Left colon (tissue), 2 donors: ENCODE measurements around the gene GAS2L2. TPM values are rescaled to one million over a fixed set of nuclear protein-coding genes. Genes with fewer than 3 reads are reported as not detected.
A peak's percentile ranks its signal among the peaks of the same experiment; 100 is the strongest.
"Not testable (repeated sequence)": the region's sequence is repeated elsewhere in the genome, so short reads cannot be mapped to it uniquely, and the experiment has no call there.

Source experiments
- ATAC-seq: fragments of 200-7000 bp; cut with Tn5 transposase; one replicate; pipeline ENCODE4 v1.9.1; 2020; ENCODE audit warnings: mild to moderate bottlenecking, moderate library complexity
- DNase-seq, 2 donors: peaks; one replicate each; pipeline ENCODE4 v3.0.0-alpha.2; 2020
- intact Hi-C, 2 donors: fragments of 100-400 bp; cut with DNase I in 1 of 2; cut with micrococcal nuclease in 1 of 2; formaldehyde crosslinking; loops; one replicate each; pipeline versions ENCODE4 v1.11.2 to v1.14.0; 2022; cut with DNase I, micrococcal nuclease
- total RNA-seq, 2 donors: library from RNA; stranded (reverse); fragmentation: NEBNext Ultra II Directional; extraction: Animal tissue kit (Norgen Biotek cat#: 25700); gene quantifications; one replicate each; pipeline ENCODE4 v1.2.1, GENCODE V29; 2021
- donor health status: DM: no; HTN: no; CAD: no.
- donor health status: DM: yes; HTN: yes; CAD: no.

GAS2L2 gene
- total RNA-seq, 2 donors from 2014 or later: 0.08 TPM; not detected in 1

DNA sequence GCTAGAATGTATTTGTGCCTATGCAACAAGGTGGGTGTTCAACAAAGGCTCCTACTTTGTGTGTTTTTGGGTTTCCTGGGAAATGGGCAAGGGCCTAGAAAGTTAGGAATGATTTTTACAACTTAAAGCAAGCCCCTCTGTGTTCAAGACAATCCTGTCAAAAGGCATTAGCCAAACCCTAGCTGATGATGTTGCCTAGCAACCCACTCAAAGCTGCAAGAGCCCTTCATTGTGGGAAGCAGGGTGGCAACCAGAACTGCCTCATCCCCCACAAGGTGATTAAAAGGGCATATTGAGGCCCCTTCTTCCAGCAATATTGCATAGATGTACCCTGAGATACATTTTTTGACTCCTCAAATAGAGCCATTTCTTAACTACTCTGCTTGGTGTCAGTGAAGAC is 37.6 kb downstream of the GAS2L2 start:
- ATAC-seq (no peak), DNase-seq (no peak)
- intact Hi-C loops: no loop called here

GRCh38 chr17:35714988-35715387 is 38.1 kb downstream of the GAS2L2 start:
- no peak for DNase-seq
- intact Hi-C loops: no loop called here
- ATAC-seq: no peak

DNA sequence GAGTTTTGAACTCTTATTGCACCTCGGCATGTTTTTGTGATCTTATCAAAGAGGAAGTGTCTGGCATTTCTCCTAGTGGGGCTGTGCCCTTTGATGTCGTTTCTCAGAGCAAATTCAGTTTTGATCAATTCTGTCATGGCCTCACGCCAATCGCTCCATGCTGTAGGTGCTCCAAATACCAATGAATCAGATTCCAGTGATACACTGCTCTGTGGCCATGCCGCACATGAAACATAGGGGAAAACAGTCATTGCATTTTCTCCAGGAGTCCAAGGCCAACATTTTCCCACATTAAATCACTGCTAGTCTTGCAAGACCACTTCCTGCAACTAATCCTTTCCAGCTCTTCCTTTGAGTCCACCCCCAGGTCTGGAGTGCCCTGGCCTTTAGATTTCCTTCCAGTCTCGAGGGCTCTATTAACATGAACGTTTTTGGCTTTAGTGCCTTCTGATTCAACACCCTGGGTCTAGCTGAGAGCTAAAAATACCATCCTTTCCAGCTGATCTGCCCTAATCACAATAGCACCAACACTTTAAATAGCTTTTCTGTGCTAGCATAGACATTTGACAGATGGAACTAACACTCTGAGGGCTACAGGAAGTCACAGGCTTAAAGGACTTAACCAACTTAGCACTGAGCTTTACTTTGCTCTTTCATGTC is 39.8 kb downstream of the GAS2L2 start:
- DNase-seq (no peak), ATAC-seq (peak; percentile 22)
- intact Hi-C loops: no loop called here

GRCh38 chr17:35710950-35711349 is 42.1 kb downstream of the GAS2L2 start:
- no peak for DNase-seq
- intact Hi-C loops: no loop called here
- no peak for ATAC-seq

- intact Hi-C loops: no loop called here
- DNase-seq: no peak
- no peak for ATAC-seq
These were observed 43.2 kb downstream of the GAS2L2 start for GRCh38 chr17:35709874-35710273.

DNA sequence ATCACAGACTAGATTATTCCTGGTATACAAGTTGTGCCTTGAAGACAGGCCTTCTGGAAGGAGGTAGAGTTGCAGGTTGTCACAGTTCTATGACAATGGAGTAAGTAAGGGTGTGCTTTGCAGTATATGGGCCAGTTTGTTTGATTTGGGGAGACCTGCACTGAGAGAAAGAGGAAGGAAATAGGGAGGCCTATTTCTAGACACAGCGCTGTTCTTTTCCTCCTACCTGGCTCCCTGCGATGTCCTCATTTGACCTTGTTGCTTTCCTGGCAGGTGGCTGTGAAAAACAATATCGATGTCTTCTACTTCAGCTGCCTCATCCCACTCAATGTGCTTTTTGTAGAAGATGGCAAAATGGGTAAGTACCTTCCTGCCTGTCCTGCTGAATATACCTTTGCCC is 44.1 kb downstream of the GAS2L2 start:
- no peak for DNase-seq
- intact Hi-C loops: no loop called here
- no peak for ATAC-seq

- no peak for DNase-seq
- ATAC-seq: no peak
- intact Hi-C loops: no loop called here
These were observed 44.9 kb downstream of the GAS2L2 start for GRCh38 chr17:35708149-35708548.

- DNase-seq (no peak), ATAC-seq (peak; percentile 7)
- intact Hi-C loops: no loop called here
These were observed 47.3 kb downstream of the GAS2L2 start for GRCh38 chr17:35705705-35706104.

DNA sequence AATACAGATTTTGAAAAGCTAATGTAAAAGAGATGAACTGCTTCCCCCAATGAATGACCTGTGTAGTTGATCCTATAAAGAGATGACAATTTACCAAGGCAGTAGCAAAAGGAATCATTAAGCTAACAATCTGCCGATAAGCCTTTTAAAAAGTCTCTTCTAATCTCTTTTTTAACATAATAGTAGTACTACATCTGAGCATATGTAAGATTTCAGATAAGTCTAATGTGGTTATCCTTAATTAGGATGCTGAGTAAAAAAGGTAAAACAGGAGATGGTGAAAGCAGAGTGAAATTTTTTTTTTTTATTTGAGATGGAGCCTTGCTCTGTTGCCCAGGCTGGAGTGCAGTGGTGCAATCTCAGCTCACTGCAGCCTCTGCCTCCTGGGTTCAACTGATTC is 47.8 kb downstream of the GAS2L2 start:
- DNase-seq: no peak
- ATAC-seq: no peak
- intact Hi-C loops: no loop called here

GRCh38 chr17:35703308-35703707 is 49.7 kb downstream of the GAS2L2 start:
- ATAC-seq, DNase-seq, intact Hi-C loops: not testable (repeated sequence)

GRCh38 chr17:35701491-35701890 is 51.5 kb downstream of the GAS2L2 start:
- DNase-seq: no peak
- intact Hi-C loops: no loop called here
- ATAC-seq: no peak

DNA sequence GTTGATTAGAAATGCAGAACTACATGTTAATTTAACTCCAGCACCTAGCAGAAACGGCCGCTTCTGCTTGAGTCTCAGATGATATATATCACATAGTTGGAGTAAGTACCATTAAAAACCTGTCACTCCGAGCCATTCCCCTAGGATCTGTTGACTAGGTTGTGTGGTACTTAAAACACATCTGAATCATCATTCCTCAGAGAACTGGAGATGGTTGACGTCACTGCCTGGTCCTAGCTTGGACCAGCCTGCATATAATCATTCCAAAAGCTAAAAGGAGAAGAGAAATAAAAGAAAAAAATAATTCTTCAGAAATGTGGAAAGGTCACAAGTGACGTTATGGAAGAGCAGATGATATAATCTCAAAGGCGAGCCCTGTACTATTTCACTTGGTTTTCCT is 52.9 kb downstream of the GAS2L2 start:
- no peak for ATAC-seq
- DNase-seq: no peak
- intact Hi-C loops: no loop called here

DNA sequence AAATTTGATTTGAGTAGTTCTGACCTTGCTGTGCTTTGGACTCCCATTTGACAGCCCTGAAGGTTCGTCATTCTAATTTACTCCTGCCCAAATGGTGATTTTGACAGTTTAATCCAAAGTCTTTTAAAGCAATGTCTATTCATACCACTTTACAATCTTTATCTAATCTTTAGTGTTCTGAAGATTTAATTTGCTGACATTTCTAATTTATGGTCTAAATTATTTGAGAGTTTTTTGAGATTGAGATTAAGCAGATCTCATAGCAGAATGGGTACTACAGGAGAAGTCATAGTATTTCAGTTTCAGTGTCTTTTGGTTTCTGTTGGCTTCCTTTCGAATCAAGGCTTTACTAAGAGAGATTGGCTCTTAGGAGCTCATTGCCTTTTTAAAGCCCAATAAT is 54.2 kb downstream of the GAS2L2 start:
- intact Hi-C loops: no loop called here
- ATAC-seq: no peak
- DNase-seq: no peak

GRCh38 chr17:35695613-35696012 is 57.4 kb downstream of the GAS2L2 start:
- no peak for DNase-seq
- ATAC-seq: peak; percentile 56
- intact Hi-C loops: no loop called here

GRCh38 chr17:35694906-35695305 is 58.1 kb downstream of the GAS2L2 start:
- intact Hi-C loops: no loop called here
- ATAC-seq: no peak
- no peak for DNase-seq

Other genes with a start within 250 kb of the GAS2L2 start
- 1 to 10 TPM; 1.3 to 2.0 TPM for gene SLFN12L, start 215.6 kb downstream of the GAS2L2 start, total RNA-seq
- not detected for gene SLFN14, start 192.4 kb downstream of the GAS2L2 start, total RNA-seq
- gene PEX12, start 174.7 kb downstream of the GAS2L2 start, total RNA-seq: 1 to 10 TPM; 2.8 to 4.7 TPM
- gene AP2B1, start 165.9 kb downstream of the GAS2L2 start, total RNA-seq: 100 to 1,000 TPM; 154 to 190 TPM
- gene RASL10B, start 21.6 kb downstream of the GAS2L2 start, total RNA-seq: under 1 TPM in 1 of 2 donors, not detected in 1; 0.31 TPM
- not detected for gene C17orf50, start 7.6 kb upstream of the GAS2L2 start, total RNA-seq
- 10 to 100 TPM; 62.7 to 83.0 TPM for gene MMP28, start 42.4 kb upstream of the GAS2L2 start, total RNA-seq
- 100 to 1,000 TPM; 112 to 143 TPM for gene TAF15, start 56.2 kb upstream of the GAS2L2 start, total RNA-seq
- gene HEATR9, start 115.7 kb upstream of the GAS2L2 start, total RNA-seq: not detected
- gene CCL5, start 127.1 kb upstream of the GAS2L2 start, total RNA-seq: 1 to 10 TPM; 4.4 to 8.3 TPM
- 1 to 10 TPM in 1 of 2 donors, under 1 TPM in 1; 0.36 to 2.1 TPM for gene RDM1, start 177.5 kb upstream of the GAS2L2 start, total RNA-seq
- gene LYZL6, start 190.5 kb upstream of the GAS2L2 start, total RNA-seq: not detected
- gene CCL16, start 228.3 kb upstream of the GAS2L2 start, total RNA-seq: under 1 TPM in 1 of 2 donors, not detected in 1; 0.25 TPM
- 1 to 10 TPM; 2.3 to 4.3 TPM for gene CCL14, start 233.5 kb upstream of the GAS2L2 start, total RNA-seq
- gene CCL15, start 248.3 kb upstream of the GAS2L2 start, total RNA-seq: 10 to 100 TPM; 79.8 to 81.3 TPM